ENCODE measurements around the gene EVL.

The EVL gene

DNA sequence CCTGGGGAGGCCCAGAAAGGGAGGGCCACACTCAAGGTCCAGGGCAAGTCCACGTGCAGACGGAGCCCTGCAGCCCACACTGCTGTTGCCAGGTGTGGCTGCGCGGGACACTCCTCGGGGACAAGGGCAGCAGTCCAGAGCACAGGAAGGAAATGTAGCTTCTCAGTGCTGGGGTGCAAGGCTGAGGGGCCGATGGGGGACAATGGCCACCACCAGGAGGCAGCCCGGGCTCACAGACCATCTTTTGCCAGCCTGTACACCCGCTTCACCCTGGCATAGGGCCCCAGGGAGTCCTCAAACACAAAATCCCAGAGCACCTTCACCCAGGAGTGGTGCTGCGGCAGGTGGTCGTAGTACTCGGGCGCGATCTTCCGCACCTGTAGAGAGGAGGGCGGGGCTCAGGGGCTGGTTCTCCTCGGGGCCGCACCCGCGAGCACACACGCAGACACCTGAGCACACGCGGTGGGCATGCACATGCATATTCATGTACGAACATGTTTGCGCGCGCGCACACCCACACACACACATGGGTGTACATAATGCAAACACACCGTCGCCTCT, 81.4 kb downstream of the EVL start:
- Histone ChIP-seq H3K36me3 (peaks cover 0 to 17% (median 0%) of the 10 kb centered on the region in 3 donors), H3K4me1 (peaks cover 0 to 34% (median 0%) of the 10 kb centered on the region in 4 donors), H3K4me3 (no peak overlapping the region), H3K27me3 (peaks cover 0 to 14% of the 10 kb centered on the region in 2 donors), H3K27ac (no peak overlapping the region), H3K9me3 (no peaks in the 10 kb centered on the region)
- DNase-seq: no peak
- intact Hi-C loops (cut with DNase I; ENCODE audit: low total_unique reads): no loop called here
- TF ChIP-seq, protein P1, sequence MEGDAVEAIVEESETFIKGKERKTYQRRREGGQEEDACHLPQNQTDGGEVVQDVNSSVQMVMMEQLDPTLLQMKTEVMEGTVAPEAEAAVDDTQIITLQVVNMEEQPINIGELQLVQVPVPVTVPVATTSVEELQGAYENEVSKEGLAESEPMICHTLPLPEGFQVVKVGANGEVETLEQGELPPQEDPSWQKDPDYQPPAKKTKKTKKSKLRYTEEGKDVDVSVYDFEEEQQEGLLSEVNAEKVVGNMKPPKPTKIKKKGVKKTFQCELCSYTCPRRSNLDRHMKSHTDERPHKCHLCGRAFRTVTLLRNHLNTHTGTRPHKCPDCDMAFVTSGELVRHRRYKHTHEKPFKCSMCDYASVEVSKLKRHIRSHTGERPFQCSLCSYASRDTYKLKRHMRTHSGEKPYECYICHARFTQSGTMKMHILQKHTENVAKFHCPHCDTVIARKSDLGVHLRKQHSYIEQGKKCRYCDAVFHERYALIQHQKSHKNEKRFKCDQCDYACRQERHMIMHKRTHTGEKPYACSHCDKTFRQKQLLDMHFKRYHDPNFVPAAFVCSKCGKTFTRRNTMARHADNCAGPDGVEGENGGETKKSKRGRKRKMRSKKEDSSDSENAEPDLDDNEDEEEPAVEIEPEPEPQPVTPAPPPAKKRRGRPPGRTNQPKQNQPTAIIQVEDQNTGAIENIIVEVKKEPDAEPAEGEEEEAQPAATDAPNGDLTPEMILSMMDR (IDR thresholded peaks at IDR 0.05): no peak

DNA sequence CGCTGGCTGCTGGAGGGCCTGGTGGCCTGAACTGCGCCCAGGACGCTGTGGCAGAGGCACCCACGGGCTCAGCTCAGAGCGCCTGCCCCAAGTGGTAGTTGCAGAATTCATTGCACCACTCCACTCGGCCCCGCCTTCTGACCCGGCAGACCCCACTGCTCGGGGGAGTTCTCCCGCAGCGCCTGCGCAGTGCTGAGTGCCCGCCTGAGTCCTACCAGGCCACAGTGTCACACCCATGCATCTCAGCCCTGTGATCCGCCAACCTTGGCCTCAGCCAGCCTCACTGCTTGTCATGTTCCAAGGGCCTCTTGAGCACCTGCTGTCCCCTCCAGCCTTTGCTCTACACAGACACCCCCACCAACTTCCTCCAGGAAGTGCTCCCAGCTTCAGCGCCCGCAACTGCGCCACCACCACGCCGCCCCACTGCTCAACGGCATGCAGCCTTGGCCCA, 82.0 kb downstream of the EVL start:
- Histone ChIP-seq H3K36me3 (peaks cover 0 to 17% (median 0%) of the 10 kb centered on the region in 3 donors), H3K4me3 (no peak overlapping the region), H3K27me3 (peaks cover 0 to 14% of the 10 kb centered on the region in 2 donors), H3K27ac (no peak overlapping the region), H3K9me3 (no peaks in the 10 kb centered on the region), H3K4me1 (peaks cover 0 to 35% (median 0%) of the 10 kb centered on the region in 4 donors)
- DNase-seq: no peak
- TF ChIP-seq, protein P1 (IDR thresholded peaks at IDR 0.05): no peak
- intact Hi-C loops (cut with DNase I; ENCODE audit: low total_unique reads): no loop called here

DNA sequence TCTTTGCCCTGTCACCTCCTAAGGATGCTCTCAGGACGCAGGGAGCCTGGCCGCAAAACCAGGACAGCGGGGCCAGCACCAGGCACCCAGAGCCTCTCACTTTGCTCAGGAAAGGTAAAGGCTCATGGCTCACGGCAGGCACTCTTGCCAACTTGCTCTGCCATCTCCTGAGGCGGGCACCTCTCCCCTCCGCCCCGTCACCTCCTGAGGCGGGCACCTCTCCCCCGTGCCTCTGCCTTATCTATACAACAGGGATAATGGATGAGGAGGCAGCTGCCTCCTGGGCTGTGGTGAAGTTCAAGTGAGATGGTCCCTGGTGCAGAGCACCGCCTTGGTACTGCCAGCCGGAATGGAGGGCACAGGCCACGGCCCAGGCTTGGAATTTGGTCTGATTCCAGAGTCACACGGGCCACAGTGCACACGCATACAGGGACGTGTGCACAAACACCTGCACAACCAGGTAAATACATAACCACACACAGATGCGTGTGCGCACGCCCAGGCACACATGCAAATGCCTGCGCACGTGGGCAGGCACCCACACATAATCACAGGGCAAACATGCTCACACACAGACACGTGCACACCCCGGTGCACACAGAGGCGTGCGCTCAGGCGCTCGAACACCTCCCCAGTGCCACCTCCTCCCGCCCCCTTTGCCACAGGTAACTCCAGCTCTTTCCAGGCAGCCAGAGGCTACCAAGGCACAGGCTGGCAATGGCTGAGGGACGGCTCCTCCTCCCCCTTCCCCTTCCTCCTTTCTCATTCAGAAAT, 82.7 kb downstream of the EVL start:
- Histone ChIP-seq H3K4me1 (peaks cover 0 to 29% (median 0%) of the 10 kb centered on the region in 4 donors), H3K36me3 (peaks cover 0 to 17% (median 0%) of the 10 kb centered on the region in 3 donors), H3K4me3 (no peak overlapping the region), H3K27me3 (peaks cover 0 to 14% of the 10 kb centered on the region in 2 donors), H3K9me3 (no peaks in the 10 kb centered on the region), H3K27ac (no peak overlapping the region)
- intact Hi-C loops (cut with DNase I; ENCODE audit: low total_unique reads): no loop called here
- TF ChIP-seq, protein P1 (IDR thresholded peaks at IDR 0.05): no peak
- no peak for DNase-seq

DNA sequence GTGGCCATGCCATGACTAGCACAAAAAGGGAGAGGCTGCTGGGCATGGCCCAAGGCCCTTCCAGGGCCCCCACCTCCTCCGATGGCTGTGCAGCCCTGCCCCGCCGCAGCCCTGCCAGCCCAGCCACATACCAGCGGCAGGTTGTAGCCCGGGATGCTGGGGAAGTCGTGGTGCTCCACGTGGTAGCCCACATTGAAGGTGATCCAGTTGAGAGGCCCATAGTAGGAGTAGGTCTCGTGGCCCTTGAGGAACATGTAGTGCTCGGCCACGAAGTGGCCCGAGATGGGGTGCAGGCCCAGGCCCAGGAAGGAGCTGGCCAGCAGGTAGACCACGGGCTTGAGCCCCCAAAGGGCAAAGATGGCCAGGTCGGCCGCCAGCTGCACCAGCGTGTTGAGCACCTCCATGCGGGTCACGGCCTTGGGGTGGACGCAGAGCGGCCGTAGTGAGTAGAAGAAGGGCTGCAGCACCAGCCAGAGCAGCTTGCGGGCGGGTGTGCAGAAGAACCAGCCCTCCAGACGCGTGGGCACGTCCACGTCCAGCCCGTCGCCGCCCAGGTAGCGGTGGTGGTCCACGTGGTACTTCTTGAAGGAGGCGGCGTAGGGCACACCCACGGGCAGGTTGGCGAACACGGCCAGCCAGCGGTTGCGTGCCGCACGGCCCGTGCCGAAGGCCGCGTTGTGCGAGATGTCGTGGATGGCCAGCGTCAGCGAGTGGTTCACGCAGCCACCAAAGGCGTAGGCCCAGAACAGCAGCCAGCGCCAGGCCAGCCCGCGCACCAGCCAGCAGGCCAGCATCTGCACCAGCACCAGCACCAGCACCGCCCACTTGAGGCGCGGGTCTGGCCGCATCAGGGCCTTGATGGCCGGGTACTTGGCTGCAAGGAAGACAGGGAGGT, 83.9 kb downstream of the EVL start:
- DNase-seq: no peak
- H3K4me1 ChIP-seq: peaks cover 0 to 28% (median 0%) of the 10 kb centered on the region in 4 donors
- peaks cover 0 to 14% of the 10 kb centered on the region in 2 donors for H3K27me3 ChIP-seq
- H3K4me3 ChIP-seq: no peak overlapping the region
- H3K9me3 ChIP-seq: peaks cover 0 to 2% (median 0%) of the 10 kb centered on the region in 3 donors
- H3K27ac ChIP-seq: no peak overlapping the region
- TF ChIP-seq, protein P1 (IDR thresholded peaks at IDR 0.05): no peak
- peaks cover 0 to 11% (median 0%) of the 10 kb centered on the region in 3 donors for H3K36me3 ChIP-seq
- intact Hi-C loops (cut with DNase I; ENCODE audit: low total_unique reads): no loop called here

DNA sequence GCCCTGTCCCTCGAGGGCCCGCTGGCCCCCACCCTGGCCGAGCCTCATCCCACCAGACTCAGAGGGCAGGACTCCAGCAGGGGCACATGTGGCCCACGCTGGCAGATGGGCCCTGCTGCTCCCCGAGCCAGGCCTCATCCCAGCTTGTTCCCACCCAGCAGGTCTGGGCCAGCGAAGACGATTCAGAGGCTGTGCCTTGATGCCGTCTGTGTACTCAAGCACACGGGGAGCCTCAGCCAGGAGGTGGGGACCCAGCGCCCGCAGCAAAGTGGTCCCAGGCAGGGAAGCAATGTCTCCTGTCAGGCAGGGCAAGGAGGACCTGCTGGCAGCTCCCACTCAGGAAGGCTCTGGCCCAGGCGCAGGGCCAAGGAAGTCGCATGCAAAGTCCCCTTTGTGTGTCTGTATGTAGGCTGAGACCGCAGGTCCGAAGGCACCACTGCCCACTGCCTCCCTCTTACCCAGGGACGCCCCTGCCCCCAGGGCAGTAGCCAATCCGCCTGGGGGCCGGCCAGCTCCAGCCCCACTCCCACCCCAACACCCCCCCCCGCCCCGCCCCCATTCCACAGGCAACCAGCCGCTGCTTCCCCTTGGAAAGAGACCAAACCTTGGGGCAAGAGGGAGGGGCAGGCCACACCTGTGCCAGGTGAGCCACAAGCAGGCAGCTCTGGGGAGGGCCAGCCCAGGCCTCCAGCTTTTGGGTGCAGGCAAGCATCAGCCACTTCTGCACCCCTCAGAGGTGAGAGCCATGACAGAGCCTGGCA, 84.8 kb downstream of the EVL start:
- no peak overlapping the region for H3K27ac ChIP-seq
- peaks cover 0 to 11% (median 7%) of the 10 kb centered on the region in 3 donors for H3K9me3 ChIP-seq
- intact Hi-C loops (cut with DNase I; ENCODE audit: low total_unique reads): no loop called here
- no peak overlapping the region for H3K4me3 ChIP-seq
- TF ChIP-seq, protein P1 (IDR thresholded peaks at IDR 0.05): no peak
- DNase-seq: no peak
- H3K36me3 ChIP-seq: peaks cover 0 to 3% (median 0%) of the 10 kb centered on the region in 3 donors
- peaks cover 0 to 22% of the 10 kb centered on the region in 2 donors for H3K27me3 ChIP-seq
- peaks cover 0 to 21% (median 0%) of the 10 kb centered on the region in 4 donors for H3K4me1 ChIP-seq

Measured in tibial artery (tissue), 4 donors.